Measurements from ENCODE around the gene PDGFA.

PDGFA gene

GRCh38 chr7:468681-469562 is 50.7 kb downstream of the PDGFA start:
- peak; percentile 64 for DNase-seq
- in situ Hi-C loops (cut with MboI; ENCODE audit: low pct_unique_long_range_greater_than_20kb, low sequenced_read_pairs), result no loop called here

GRCh38 chr7:467856-468545 is 51.6 kb downstream of the PDGFA start:
- no peak for DNase-seq

GRCh38 chr7:467393-467828 is 52.2 kb downstream of the PDGFA start:
- no peak for DNase-seq
- in situ Hi-C loops (cut with MboI; ENCODE audit: low pct_unique_long_range_greater_than_20kb, low sequenced_read_pairs), result no loop called here

More at GRCh38 chr7:467856-468545, 51.6 kb downstream of the PDGFA start:
- in situ Hi-C loops (cut with MboI; ENCODE audit: low pct_unique_long_range_greater_than_20kb, low sequenced_read_pairs), result no loop called here

- DNase-seq, result no peak
- in situ Hi-C loops (cut with MboI; ENCODE audit: low pct_unique_long_range_greater_than_20kb, low sequenced_read_pairs), result no loop called here
These were observed 53.0 kb downstream of the PDGFA start for GRCh38 chr7:466465-467191.

GRCh38 chr7:465710-466400 is 53.8 kb downstream of the PDGFA start:
- no peak for DNase-seq
- in situ Hi-C loops (cut with MboI; ENCODE audit: low pct_unique_long_range_greater_than_20kb, low sequenced_read_pairs), result no loop called here

- in situ Hi-C loops (cut with MboI; ENCODE audit: low pct_unique_long_range_greater_than_20kb, low sequenced_read_pairs), result no loop called here
- DNase-seq, result no peak
These were observed 54.9 kb downstream of the PDGFA start for GRCh38 chr7:464454-465401.

- in situ Hi-C loops (cut with MboI; ENCODE audit: low pct_unique_long_range_greater_than_20kb, low sequenced_read_pairs), result no loop called here
- no peak for DNase-seq
These were observed 55.7 kb downstream of the PDGFA start for GRCh38 chr7:463817-464453.

GRCh38 chr7:463362-463781 is 56.3 kb downstream of the PDGFA start:
- DNase-seq, result no peak
- in situ Hi-C loops (cut with MboI; ENCODE audit: low pct_unique_long_range_greater_than_20kb, low sequenced_read_pairs), result no loop called here

GRCh38 chr7:462173-463103 is 57.2 kb downstream of the PDGFA start:
- in situ Hi-C loops (cut with MboI; ENCODE audit: low pct_unique_long_range_greater_than_20kb, low sequenced_read_pairs), result no loop called here
- no peak for DNase-seq

- no peak for DNase-seq
- in situ Hi-C loops (cut with MboI; ENCODE audit: low pct_unique_long_range_greater_than_20kb, low sequenced_read_pairs), result no loop called here
These were observed 58.0 kb downstream of the PDGFA start for GRCh38 chr7:461453-462172.

- in situ Hi-C loops (cut with MboI; ENCODE audit: low pct_unique_long_range_greater_than_20kb, low sequenced_read_pairs), result no loop called here
- no peak for DNase-seq
These were observed 58.6 kb downstream of the PDGFA start for GRCh38 chr7:461117-461452.

GRCh38 chr7:460374-461116 is 59.1 kb downstream of the PDGFA start:
- DNase-seq, result no peak
- in situ Hi-C loops (cut with MboI; ENCODE audit: low pct_unique_long_range_greater_than_20kb, low sequenced_read_pairs), result no loop called here

- in situ Hi-C loops (cut with MboI; ENCODE audit: low pct_unique_long_range_greater_than_20kb, low sequenced_read_pairs), result no loop called here
- no peak for DNase-seq
These were observed 59.9 kb downstream of the PDGFA start for GRCh38 chr7:459584-460373.

- no peak for DNase-seq
- in situ Hi-C loops (cut with MboI; ENCODE audit: low pct_unique_long_range_greater_than_20kb, low sequenced_read_pairs), result no loop called here
These were observed 61.0 kb downstream of the PDGFA start for GRCh38 chr7:458511-459245.
